NCI-H146 (cell line): ENCODE measurements around the gene VPS16.

Experiments
- DNase-seq: peaks from one replicate; lab custom pipeline; 2025; lab: John Stamatoyannopoulos, UW

The VPS16 gene

GRCh38 chr20:2900845-2901592 is 60.5 kb downstream of the VPS16 start:
- DNase-seq: no peak

GRCh38 chr20:2902291-2902690 is 61.7 kb downstream of the VPS16 start:
- no peak for DNase-seq

- no peak for DNase-seq
Measured at GRCh38 chr20:2902818-2903217, 62.3 kb downstream of the VPS16 start.

- DNase-seq: no peak
Measured at GRCh38 chr20:2903686-2904085, 63.1 kb downstream of the VPS16 start.

- no peak for DNase-seq
Measured at GRCh38 chr20:2907519-2907918, 67.0 kb downstream of the VPS16 start.

GRCh38 chr20:2909953-2910352 is 69.4 kb downstream of the VPS16 start:
- DNase-seq: no peak

- no peak for DNase-seq
Measured at GRCh38 chr20:2911200-2911599, 70.7 kb downstream of the VPS16 start.

- DNase-seq: no peak
Measured at GRCh38 chr20:2914160-2914559, 73.6 kb downstream of the VPS16 start.
